Peyer's patch (tissue), 4 donors: Measurements from ENCODE around the gene AK9. TPM values are rescaled to one million over a fixed set of nuclear protein-coding genes. Genes with fewer than 3 reads are reported as not detected.

Source experiments
- DNase-seq, 3 donors: peaks; one replicate each; pipeline ENCODE4 v3.0.0-alpha.2; 2017 to 2019
- H3K27ac ChIP-seq, 4 donors: fragments of 200-600 bp; sonication (generic); one replicate each; pipeline ENCODE4 v1.5.1; 2016 to 2019
- H3K27me3 ChIP-seq, 2 donors: fragments of 200-600 bp; sonication (generic); one replicate each; pipeline ENCODE4 v1.5.1; 2019
- H3K36me3 ChIP-seq, 3 donors: fragments of 200-600 bp; sonication (generic); one replicate each; pipeline ENCODE4 v1.5.1; 2016 to 2019
- H3K4me1 ChIP-seq, 4 donors: fragments of 200-600 bp; sonication (generic); one replicate each; pipeline ENCODE4 v1.5.1; 2016 to 2019
- H3K4me3 ChIP-seq, 4 donors: fragments of 200-600 bp; sonication (generic); 1 replicate in 3 of 4; 2 replicates in 1 of 4; pipeline ENCODE4 v1.5.1; 2016 to 2019; ENCODE audit warnings: mild to moderate bottlenecking in 1 of 4
- H3K9me3 ChIP-seq, 4 donors: fragments of 200-600 bp; sonication (generic); one replicate each; pipeline ENCODE4 v1.5.1; 2016 to 2019; ENCODE audit warnings: mild to moderate bottlenecking in 1 of 4
- CTCF ChIP-seq, 6 experiments: fragments of 450-650 bp in 4 of 6; fragments of 200-600 bp in 2 of 6; sonication (generic) in 1 of 6; IDR thresholded peaks; one replicate each; pipeline ENCODE4 v1.5.1; 2017 to 2019; ENCODE audit warnings: antibody characterized with exemption in 6 of 6, mild to moderate bottlenecking in 3 of 6, moderate library complexity in 1 of 6
- POLR2A ChIP-seq, 2 donors: fragments of 450-650 bp; IDR thresholded peaks; one replicate each; pipeline ENCODE4 v1.5.1; 2017; ENCODE audit warnings: antibody characterized with exemption in 2 of 2, mild to moderate bottlenecking in 2 of 2, moderate library complexity in 2 of 2
- total RNA-seq, 4 donors: library from RNA; depleted of rRNA; stranded (reverse); fragments of >200 nt; gene quantifications; one replicate each; pipeline ENCODE4 v1.1.0, GENCODE V29; 2016

The AK9 gene
- total RNA-seq, 4 donors from 2014 or later = 7.9 to 66.0 (median 9.7) TPM

- TF ChIP-seq POLR2A (IDR thresholded peaks at IDR 0.05) (no peak), CTCF (IDR thresholded peaks at IDR 0.05) (no peak)
- Histone ChIP-seq H3K4me1 (peaks cover 0 to 28% (median 18%) of the 10 kb centered on the region in 4 donors), H3K9me3 (no peaks in the 10 kb centered on the region), H3K36me3 (peaks cover 0 to 11% (median 0%) of the 10 kb centered on the region in 3 donors), H3K27ac (peak overlapping the region in 3 of 4 donors; percentile 87 to 93 (median 88)), H3K27me3 (no peaks in the 10 kb centered on the region), H3K4me3 (peak overlapping the region in 1 of 4 donors; percentile 97)
- DNase-seq = no peak
Observed at GRCh38 chr6:109484122-109484521, 206.9 kb downstream of the AK9 start.

GRCh38 chr6:109483735-109484057, 207.3 kb downstream of the AK9 start:
- Histone ChIP-seq H3K4me3 (peak overlapping the region; percentile 80 to 99 (median 96)), H3K9me3 (no peaks in the 10 kb centered on the region), H3K36me3 (peaks cover 0 to 11% (median 0%) of the 10 kb centered on the region in 3 donors), H3K27ac (peak overlapping the region; percentile 87 to 93 (median 90)), H3K27me3 (no peaks in the 10 kb centered on the region), H3K4me1 (peaks cover 0 to 32% (median 19%) of the 10 kb centered on the region in 4 donors)
- TF ChIP-seq POLR2A (IDR thresholded peaks at IDR 0.05) (no peak), CTCF (IDR thresholded peaks at IDR 0.05) (no peak)
- no peak for DNase-seq

- DNase-seq = peak; percentile 91 to 96 (median 96)
- H3K27ac ChIP-seq = peak within 1 kb of the TSS; percentile 87 to 93 (median 90)
- H3K4me1 ChIP-seq = peaks cover 0 to 36% (median 20%) of the 10 kb centered on the region in 4 donors
- H3K27me3 ChIP-seq = no peaks in the 10 kb centered on the region
- H3K9me3 ChIP-seq = no peaks in the 10 kb centered on the region
- peaks cover 0 to 11% (median 0%) of the 10 kb centered on the region in 3 donors for H3K36me3 ChIP-seq
- peak within 1 kb of the TSS; percentile 80 to 99 (median 96) for H3K4me3 ChIP-seq
- TF ChIP-seq POLR2A (IDR thresholded peaks at IDR 0.05) (peak; percentile 71 to 83), CTCF (IDR thresholded peaks at IDR 0.05) (no peak)
Observed at GRCh38 chr6:109482905-109483734, 207.9 kb downstream of the AK9 start, which contains the start of gene ZBTB24. Gene ZBTB24 (minus strand): TSS chr6:109483219. CDS start chr6:109482026, 1,193 bp downstream.

- no peaks in the 10 kb centered on the region for H3K9me3 ChIP-seq
- peaks cover 0 to 21% (median 0%) of the 10 kb centered on the region in 3 donors for H3K36me3 ChIP-seq
- DNase-seq = no peak
- peaks cover 0 to 41% (median 26%) of the 10 kb centered on the region in 4 donors for H3K4me1 ChIP-seq
- H3K27ac ChIP-seq = peak overlapping the region in 1 of 4 donors; percentile 92
- H3K27me3 ChIP-seq = no peaks in the 10 kb centered on the region
- H3K4me3 ChIP-seq = peak overlapping the region in 1 of 4 donors; percentile 4
- TF ChIP-seq CTCF (IDR thresholded peaks at IDR 0.05) = no peak
- no peak for TF ChIP-seq POLR2A (IDR thresholded peaks at IDR 0.05)
Observed at GRCh38 chr6:109480993-109481480, 210.0 kb downstream of the AK9 start.

- Histone ChIP-seq H3K4me1 (peaks cover 0 to 41% (median 26%) of the 10 kb centered on the region in 4 donors), H3K27me3 (no peaks in the 10 kb centered on the region), H3K36me3 (peaks cover 0 to 41% (median 0%) of the 10 kb centered on the region in 3 donors), H3K4me3 (peak overlapping the region in 2 of 4 donors; percentile 4 to 9), H3K27ac (no peak overlapping the region), H3K9me3 (no peaks in the 10 kb centered on the region)
- DNase-seq = no peak
- TF ChIP-seq POLR2A (IDR thresholded peaks at IDR 0.05) (no peak), CTCF (IDR thresholded peaks at IDR 0.05) (peak in 1 of 6 experiments; percentile 6)
Observed at GRCh38 chr6:109478841-109479624, 212.0 kb downstream of the AK9 start.
